GM12878 (cell line): ENCODE measurements around the gene SEMA3A.

Experiments
- CREB1 ChIP-seq: IDR thresholded peaks from 2 replicates; pipeline ENCODE4 v1.6.1; 2012; ENCODE audit warnings: low read depth, mild to moderate bottlenecking, inconsistent platforms
- EP300 ChIP-seq, 2 experiments: fragments of 150-350 bp in 1 of 2; IDR thresholded peaks; 2 replicates each; pipeline ENCODE4 v1.6.1; 2011 to 2012; ENCODE audit warnings: low read depth in 2 of 2, low read length in 2 of 2, borderline replicate concordance in 1 of 2, improper control_type of control experiment in 1 of 2, inconsistent platforms in 1 of 2; ENCODE audit not compliant: control insufficient read depth in 1 of 2
- FOS ChIP-seq: IDR thresholded peaks from 3 replicates; pipeline ENCODE4 v1.6.1; 2011; ENCODE audit warnings: borderline replicate concordance; ENCODE audit not compliant: insufficient read length; ENCODE audit errors: extremely low read depth
- GABPA ChIP-seq: IDR thresholded peaks from 2 replicates; pipeline ENCODE4 v1.6.1; 2014; ENCODE audit warnings: antibody characterized with exemption, low read depth, mild to moderate bottlenecking, inconsistent platforms
- JUNB ChIP-seq: IDR thresholded peaks from 2 replicates; pipeline ENCODE4 v1.6.1; 2016; ENCODE audit warnings: antibody characterized with exemption, mild to moderate bottlenecking
- MXI1 ChIP-seq: fragments of 150-350 bp; IDR thresholded peaks from 2 replicates; pipeline ENCODE4 v1.6.1; 2011; ENCODE audit warnings: low read depth, mild to moderate bottlenecking, inconsistent platforms, low read length, improper control_type of control experiment
- MYC ChIP-seq: IDR thresholded peaks from 2 replicates; pipeline ENCODE4 v1.6.1; 2011; ENCODE audit warnings: mild to moderate bottlenecking, low read length, moderate library complexity, inconsistent platforms; ENCODE audit not compliant: insufficient read depth, insufficient replicate concordance, insufficient read length, severe bottlenecking
- POLR2A ChIP-seq: IDR thresholded peaks from 2 replicates; pipeline ENCODE4 v1.6.1; 2011; ENCODE audit warnings: low read depth, mild to moderate bottlenecking, low read length
- RAD21 ChIP-seq: IDR thresholded peaks from 2 replicates; pipeline ENCODE4 v1.6.1; 2011; ENCODE audit warnings: mild to moderate bottlenecking, low read depth, low read length, moderate library complexity; ENCODE audit not compliant: insufficient read depth
- STAT3 ChIP-seq: IDR thresholded peaks from 2 replicates; pipeline ENCODE4 v1.6.1; 2011; ENCODE audit warnings: low read depth, low read length, improper control_type of control experiment
- TF ChIP-seq, protein P1 (sequence below), 3 experiments: IDR thresholded peaks in 2 of 3; conservative IDR thresholded peaks in 1 of 3; 2 replicates each; pipeline ENCODE4 v1.5.1; 2011; ENCODE audit warnings: low read depth in 3 of 3, low read length in 3 of 3, mild to moderate bottlenecking in 3 of 3, control low read depth in 2 of 3, moderate library complexity in 2 of 3, inconsistent platforms in 1 of 3, mixed read lengths in 1 of 3; ENCODE audit not compliant: control insufficient read depth in 2 of 3, insufficient read depth in 1 of 3; ENCODE audit errors: extremely low read depth in 1 of 3

DNA sequence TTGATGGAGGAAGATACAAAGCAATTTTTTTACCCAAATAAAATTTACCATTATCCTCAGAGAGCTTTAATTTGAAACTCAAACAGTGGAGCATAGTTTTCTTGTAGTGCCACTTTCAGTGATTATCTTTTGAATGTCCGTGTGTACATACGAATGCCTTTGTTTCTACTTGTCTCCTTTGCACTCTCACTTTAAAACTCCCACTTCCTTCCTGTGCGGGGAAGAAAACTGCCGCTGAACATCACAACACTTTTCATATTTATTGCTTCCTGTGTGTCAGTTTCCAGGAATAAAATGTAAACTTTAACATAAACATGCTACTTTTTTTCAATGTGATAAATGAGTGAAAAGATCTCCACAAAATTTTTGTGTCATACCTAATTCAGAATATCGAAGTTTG, 102.4 kb downstream of the SEMA3A start:
- TF ChIP-seq STAT3: no peak
- TF ChIP-seq CREB1: no peak
- TF ChIP-seq, protein P1, sequence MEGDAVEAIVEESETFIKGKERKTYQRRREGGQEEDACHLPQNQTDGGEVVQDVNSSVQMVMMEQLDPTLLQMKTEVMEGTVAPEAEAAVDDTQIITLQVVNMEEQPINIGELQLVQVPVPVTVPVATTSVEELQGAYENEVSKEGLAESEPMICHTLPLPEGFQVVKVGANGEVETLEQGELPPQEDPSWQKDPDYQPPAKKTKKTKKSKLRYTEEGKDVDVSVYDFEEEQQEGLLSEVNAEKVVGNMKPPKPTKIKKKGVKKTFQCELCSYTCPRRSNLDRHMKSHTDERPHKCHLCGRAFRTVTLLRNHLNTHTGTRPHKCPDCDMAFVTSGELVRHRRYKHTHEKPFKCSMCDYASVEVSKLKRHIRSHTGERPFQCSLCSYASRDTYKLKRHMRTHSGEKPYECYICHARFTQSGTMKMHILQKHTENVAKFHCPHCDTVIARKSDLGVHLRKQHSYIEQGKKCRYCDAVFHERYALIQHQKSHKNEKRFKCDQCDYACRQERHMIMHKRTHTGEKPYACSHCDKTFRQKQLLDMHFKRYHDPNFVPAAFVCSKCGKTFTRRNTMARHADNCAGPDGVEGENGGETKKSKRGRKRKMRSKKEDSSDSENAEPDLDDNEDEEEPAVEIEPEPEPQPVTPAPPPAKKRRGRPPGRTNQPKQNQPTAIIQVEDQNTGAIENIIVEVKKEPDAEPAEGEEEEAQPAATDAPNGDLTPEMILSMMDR (IDR thresholded peaks at IDR 0.05 in 2 of 3, conservative IDR thresholded peaks at IDR 0.05 in 1 of 3; ENCODE audit: control insufficient read depth in 2 of 3, extremely low read depth in 1 of 3, insufficient read depth in 1 of 3, low read depth in 3 of 3, low read length in 3 of 3): no peak
- TF ChIP-seq MXI1: no peak
- no peak for TF ChIP-seq GABPA
- no peak for TF ChIP-seq FOS
- TF ChIP-seq MYC: no peak
- TF ChIP-seq EP300 (IDR thresholded peaks at IDR 0.05; ENCODE audit: borderline replicate concordance in 1 of 2, control insufficient read depth in 1 of 2, low read depth in 2 of 2, low read length in 2 of 2): no peak
- TF ChIP-seq JUNB: no peak
- TF ChIP-seq POLR2A: no peak
- no peak for TF ChIP-seq RAD21
